ENCODE data around the gene PHF12.

Gene PHF12

DNA sequence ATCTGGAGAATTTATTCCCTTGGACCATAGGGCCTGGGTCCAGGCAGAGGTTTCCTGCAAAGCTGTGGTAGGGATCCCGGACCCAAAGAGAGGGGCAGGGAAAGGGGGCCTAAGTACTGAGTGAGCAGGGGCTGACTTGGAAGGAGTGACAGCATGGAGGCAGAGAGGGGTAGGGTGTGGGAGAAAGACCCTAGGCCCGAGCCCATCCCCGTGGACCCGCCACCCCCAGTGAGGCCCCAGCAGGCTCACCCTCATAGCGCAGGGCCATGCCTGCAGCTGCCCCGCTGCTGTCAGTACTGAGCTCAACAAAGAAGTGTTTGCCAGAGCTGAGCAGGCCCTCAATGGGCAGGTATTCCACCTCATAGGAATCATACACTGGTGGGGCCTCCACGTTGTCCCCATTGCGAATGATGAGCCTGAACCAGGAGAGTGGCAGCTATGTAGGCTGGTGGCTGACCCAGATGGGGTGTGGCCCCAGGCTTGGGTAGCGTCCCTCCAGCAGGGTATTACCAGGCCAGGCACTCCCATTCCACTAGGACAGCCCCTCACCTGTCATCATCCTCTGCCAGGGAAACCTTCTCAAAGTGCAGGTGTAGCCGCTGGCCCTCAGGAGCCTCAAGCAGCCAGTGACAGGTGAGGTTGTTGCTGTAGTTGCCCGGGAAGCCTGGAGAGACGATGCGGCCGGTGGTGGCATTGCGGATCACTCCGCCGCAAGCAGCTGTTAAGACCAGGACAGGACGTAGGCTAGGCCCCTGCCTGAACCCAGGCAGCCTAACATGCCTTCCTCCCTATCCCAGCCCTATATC, 9.1 kb upstream of the PHF12 start:
- no peak overlapping the region for H3K4me3 ChIP-seq (ENCODE audit: low read length)
- no peak overlapping the region for H3K27ac ChIP-seq (ENCODE audit: low read depth, low read length)
- no peak for TF ChIP-seq EZH2phosphoT487 (IDR thresholded peaks at IDR 0.05; ENCODE audit: borderline replicate concordance, low read length)
- TF ChIP-seq, protein P1, sequence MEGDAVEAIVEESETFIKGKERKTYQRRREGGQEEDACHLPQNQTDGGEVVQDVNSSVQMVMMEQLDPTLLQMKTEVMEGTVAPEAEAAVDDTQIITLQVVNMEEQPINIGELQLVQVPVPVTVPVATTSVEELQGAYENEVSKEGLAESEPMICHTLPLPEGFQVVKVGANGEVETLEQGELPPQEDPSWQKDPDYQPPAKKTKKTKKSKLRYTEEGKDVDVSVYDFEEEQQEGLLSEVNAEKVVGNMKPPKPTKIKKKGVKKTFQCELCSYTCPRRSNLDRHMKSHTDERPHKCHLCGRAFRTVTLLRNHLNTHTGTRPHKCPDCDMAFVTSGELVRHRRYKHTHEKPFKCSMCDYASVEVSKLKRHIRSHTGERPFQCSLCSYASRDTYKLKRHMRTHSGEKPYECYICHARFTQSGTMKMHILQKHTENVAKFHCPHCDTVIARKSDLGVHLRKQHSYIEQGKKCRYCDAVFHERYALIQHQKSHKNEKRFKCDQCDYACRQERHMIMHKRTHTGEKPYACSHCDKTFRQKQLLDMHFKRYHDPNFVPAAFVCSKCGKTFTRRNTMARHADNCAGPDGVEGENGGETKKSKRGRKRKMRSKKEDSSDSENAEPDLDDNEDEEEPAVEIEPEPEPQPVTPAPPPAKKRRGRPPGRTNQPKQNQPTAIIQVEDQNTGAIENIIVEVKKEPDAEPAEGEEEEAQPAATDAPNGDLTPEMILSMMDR (IDR thresholded peaks at IDR 0.05; ENCODE audit: low read depth, low read length, poor library complexity, severe bottlenecking): no peak
- H3K4me1 ChIP-seq (ENCODE audit: control insufficient read depth, low read length): no peaks in the 10 kb centered on the region
- H3K79me2 ChIP-seq (ENCODE audit: control insufficient read depth, low read length): no peaks in the 10 kb centered on the region
- H3K9me3 ChIP-seq (ENCODE audit: control insufficient read depth, insufficient read depth, low read length): no peaks in the 10 kb centered on the region
- no peaks in the 10 kb centered on the region for H3K9me2 ChIP-seq (replicated peaks; ENCODE audit: control insufficient read depth, low read length)
- H3K36me3 ChIP-seq (ENCODE audit: control insufficient read depth, low read length): no peaks in the 10 kb centered on the region
- peaks cover 10% of the 10 kb centered on the region for H3K27me3 ChIP-seq (ENCODE audit: control insufficient read depth, low read length)
- H3F3A ChIP-seq (ENCODE audit: control insufficient read depth, insufficient read depth): no peaks in the 10 kb centered on the region
- H4K20me1 ChIP-seq (ENCODE audit: control insufficient read depth, insufficient read depth, low read depth, low read length): no peaks in the 10 kb centered on the region; the same call in 1 of the 2 replicates
- H3K4me2 ChIP-seq (ENCODE audit: low read length): no peak overlapping the region

DNA sequence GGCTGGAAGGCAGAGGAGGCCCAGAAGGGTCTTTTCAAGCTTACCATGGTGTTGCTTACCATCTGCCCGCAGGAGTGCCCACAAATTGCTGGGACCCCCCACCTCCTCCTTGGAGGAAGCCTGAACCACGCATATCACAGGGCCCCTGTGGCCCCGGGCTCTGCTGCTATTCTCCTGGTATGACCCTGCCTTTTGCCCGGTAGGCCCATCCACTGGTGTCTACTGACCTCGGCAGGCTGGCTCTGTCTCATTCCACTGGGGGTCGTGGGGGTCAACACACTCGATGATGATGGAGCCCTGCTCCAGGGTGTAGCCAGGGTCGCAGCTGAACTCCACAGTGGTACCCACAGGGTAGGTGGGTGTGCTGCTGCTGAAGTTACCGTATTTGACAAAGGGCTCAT, 8.2 kb upstream of the PHF12 start:
- no peaks in the 10 kb centered on the region for H3K9me3 ChIP-seq (ENCODE audit: control insufficient read depth, insufficient read depth, low read length)
- no peaks in the 10 kb centered on the region for H3F3A ChIP-seq (ENCODE audit: control insufficient read depth, insufficient read depth)
- no peaks in the 10 kb centered on the region; the same call in 1 of the 2 replicates for H4K20me1 ChIP-seq (ENCODE audit: control insufficient read depth, insufficient read depth, low read depth, low read length)
- no peak overlapping the region for H3K4me3 ChIP-seq (ENCODE audit: low read length)
- TF ChIP-seq, protein P1 (IDR thresholded peaks at IDR 0.05; ENCODE audit: low read depth, low read length, poor library complexity, severe bottlenecking): no peak
- no peak for TF ChIP-seq EZH2phosphoT487 (IDR thresholded peaks at IDR 0.05; ENCODE audit: borderline replicate concordance, low read length)
- H3K27ac ChIP-seq (ENCODE audit: low read depth, low read length): no peak overlapping the region
- no peaks in the 10 kb centered on the region for H3K4me1 ChIP-seq (ENCODE audit: control insufficient read depth, low read length)
- no peaks in the 10 kb centered on the region for H3K36me3 ChIP-seq (ENCODE audit: control insufficient read depth, low read length)
- H3K79me2 ChIP-seq (ENCODE audit: control insufficient read depth, low read length): no peaks in the 10 kb centered on the region
- peaks cover 10% of the 10 kb centered on the region for H3K27me3 ChIP-seq (ENCODE audit: control insufficient read depth, low read length)
- H3K4me2 ChIP-seq (ENCODE audit: low read length): no peak overlapping the region
- H3K9me2 ChIP-seq (replicated peaks; ENCODE audit: control insufficient read depth, low read length): no peaks in the 10 kb centered on the region

DNA sequence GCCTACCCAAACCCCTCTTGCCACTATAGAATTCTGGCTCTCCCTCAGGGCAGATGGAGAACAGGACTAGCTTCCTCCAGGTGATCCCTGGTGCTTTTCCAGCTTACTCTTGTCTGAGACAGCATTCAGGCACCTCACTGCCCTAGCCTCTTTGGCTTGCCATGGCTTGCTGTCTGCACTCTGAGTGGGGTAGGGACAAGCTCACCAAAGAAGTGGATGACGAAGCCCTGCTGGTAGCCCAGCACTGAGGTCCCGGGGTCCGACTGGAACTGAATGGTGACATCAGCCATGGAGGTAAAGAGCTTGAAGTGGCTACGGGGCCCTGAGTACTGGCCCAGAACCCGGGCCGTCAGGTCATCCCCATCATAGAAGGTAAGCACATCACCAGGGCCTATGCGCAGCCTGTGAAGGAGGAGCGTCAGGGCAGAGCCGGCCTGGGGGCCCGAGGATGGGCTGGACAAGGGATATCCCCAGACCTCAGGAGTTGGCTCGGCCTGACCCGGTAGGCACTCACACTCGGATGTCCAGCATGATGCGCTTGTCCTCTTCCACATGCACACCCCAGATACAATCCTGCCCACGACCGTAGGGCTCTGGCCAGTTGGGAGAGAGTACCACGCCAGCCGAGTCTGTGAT, 7.6 kb upstream of the PHF12 start:
- no peaks in the 10 kb centered on the region for H3K9me2 ChIP-seq (replicated peaks; ENCODE audit: control insufficient read depth, low read length)
- peaks cover 6% of the 10 kb centered on the region for H3K27me3 ChIP-seq (ENCODE audit: control insufficient read depth, low read length)
- H3K4me3 ChIP-seq (ENCODE audit: low read length): no peak overlapping the region
- no peak overlapping the region for H3K27ac ChIP-seq (ENCODE audit: low read depth, low read length)
- H3K9me3 ChIP-seq (ENCODE audit: control insufficient read depth, insufficient read depth, low read length): no peaks in the 10 kb centered on the region
- H3K79me2 ChIP-seq (ENCODE audit: control insufficient read depth, low read length): no peaks in the 10 kb centered on the region
- H3F3A ChIP-seq (ENCODE audit: control insufficient read depth, insufficient read depth): no peaks in the 10 kb centered on the region
- H3K36me3 ChIP-seq (ENCODE audit: control insufficient read depth, low read length): no peaks in the 10 kb centered on the region
- H3K4me1 ChIP-seq (ENCODE audit: control insufficient read depth, low read length): no peaks in the 10 kb centered on the region
- TF ChIP-seq, protein P1 (IDR thresholded peaks at IDR 0.05; ENCODE audit: low read depth, low read length, poor library complexity, severe bottlenecking): no peak
- no peak for TF ChIP-seq EZH2phosphoT487 (IDR thresholded peaks at IDR 0.05; ENCODE audit: borderline replicate concordance, low read length)
- no peak overlapping the region for H3K4me2 ChIP-seq (ENCODE audit: low read length)
- H4K20me1 ChIP-seq (ENCODE audit: control insufficient read depth, insufficient read depth, low read depth, low read length): no peaks in the 10 kb centered on the region; the same call in 1 of the 2 replicates
